ENCODE data around the gene KLHL25. TPM values are rescaled to one million over a fixed set of nuclear protein-coding genes. Genes with fewer than 3 reads are reported as not detected.

KLHL25 gene, protein sequence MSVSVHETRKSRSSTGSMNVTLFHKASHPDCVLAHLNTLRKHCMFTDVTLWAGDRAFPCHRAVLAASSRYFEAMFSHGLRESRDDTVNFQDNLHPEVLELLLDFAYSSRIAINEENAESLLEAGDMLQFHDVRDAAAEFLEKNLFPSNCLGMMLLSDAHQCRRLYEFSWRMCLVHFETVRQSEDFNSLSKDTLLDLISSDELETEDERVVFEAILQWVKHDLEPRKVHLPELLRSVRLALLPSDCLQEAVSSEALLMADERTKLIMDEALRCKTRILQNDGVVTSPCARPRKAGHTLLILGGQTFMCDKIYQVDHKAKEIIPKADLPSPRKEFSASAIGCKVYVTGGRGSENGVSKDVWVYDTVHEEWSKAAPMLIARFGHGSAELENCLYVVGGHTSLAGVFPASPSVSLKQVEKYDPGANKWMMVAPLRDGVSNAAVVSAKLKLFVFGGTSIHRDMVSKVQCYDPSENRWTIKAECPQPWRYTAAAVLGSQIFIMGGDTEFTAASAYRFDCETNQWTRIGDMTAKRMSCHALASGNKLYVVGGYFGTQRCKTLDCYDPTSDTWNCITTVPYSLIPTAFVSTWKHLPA
- total RNA-seq (2021; ENCODE audit: unreplicated experiment) (7.0 TPM), Bru-seq, nascent RNA (percentile 59 among the genes with signal in this experiment), BruChase-seq, experiment 1, labeled RNA remaining after a 2-hour chase (percentile 71 among the genes with signal in this experiment), BruChase-seq, experiment 2, labeled RNA remaining after a 6-hour chase (percentile 63 among the genes with signal in this experiment)
- 8.4 TPM for polyA plus RNA-seq (2012; ENCODE audit: insufficient read length)
- long read RNA-seq, full-length matches to known transcripts = 10 of 17 reads
- long read RNA-seq, partial matches to known transcripts = 7 of 17 reads
- long read RNA-seq, other reads (novel, unspliced or antisense) = 0 of 17 reads

- in situ Hi-C loops (cut with HindIII; ENCODE audit: low pct_unique_long_range_greater_than_20kb, low sequenced_read_pairs) (no loop called here), intact Hi-C loops (cut with micrococcal nuclease; ENCODE audit: unreplicated experiment) (no loop called here)
- no peaks in the 10 kb centered on the region for H3K27me3 ChIP-seq (ENCODE audit: control insufficient read depth, insufficient read depth, low read length)
- no TSS peak for BruUV-seq (replicated peaks)
- no peaks in the 10 kb centered on the region for H3K9me3 ChIP-seq (ENCODE audit: control insufficient read depth, insufficient read depth, low read depth, low read length)
- ATAC-seq (peak; percentile 98), DNase-seq (ENCODE audit: low read depth, low spot score) (peak; percentile 45)
- CTCF ChIA-PET = no interaction called here
- H3K4me1 ChIP-seq (ENCODE audit: control insufficient read depth, insufficient read depth, low read length) = peaks cover 17% of the 10 kb centered on the region
- POLR2A ChIA-PET = no interaction called here
- no peaks in the 10 kb centered on the region; the same call in 1 of the 2 replicates for H3K36me3 ChIP-seq (ENCODE audit: control insufficient read depth, insufficient read depth, low read length)
- TF ChIP-seq TCF7L2 (IDR thresholded peaks at IDR 0.05; ENCODE audit: low read depth, low read length) = no peak
- TF ChIP-seq, protein P1, sequence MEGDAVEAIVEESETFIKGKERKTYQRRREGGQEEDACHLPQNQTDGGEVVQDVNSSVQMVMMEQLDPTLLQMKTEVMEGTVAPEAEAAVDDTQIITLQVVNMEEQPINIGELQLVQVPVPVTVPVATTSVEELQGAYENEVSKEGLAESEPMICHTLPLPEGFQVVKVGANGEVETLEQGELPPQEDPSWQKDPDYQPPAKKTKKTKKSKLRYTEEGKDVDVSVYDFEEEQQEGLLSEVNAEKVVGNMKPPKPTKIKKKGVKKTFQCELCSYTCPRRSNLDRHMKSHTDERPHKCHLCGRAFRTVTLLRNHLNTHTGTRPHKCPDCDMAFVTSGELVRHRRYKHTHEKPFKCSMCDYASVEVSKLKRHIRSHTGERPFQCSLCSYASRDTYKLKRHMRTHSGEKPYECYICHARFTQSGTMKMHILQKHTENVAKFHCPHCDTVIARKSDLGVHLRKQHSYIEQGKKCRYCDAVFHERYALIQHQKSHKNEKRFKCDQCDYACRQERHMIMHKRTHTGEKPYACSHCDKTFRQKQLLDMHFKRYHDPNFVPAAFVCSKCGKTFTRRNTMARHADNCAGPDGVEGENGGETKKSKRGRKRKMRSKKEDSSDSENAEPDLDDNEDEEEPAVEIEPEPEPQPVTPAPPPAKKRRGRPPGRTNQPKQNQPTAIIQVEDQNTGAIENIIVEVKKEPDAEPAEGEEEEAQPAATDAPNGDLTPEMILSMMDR (IDR thresholded peaks at IDR 0.05) = no peak
- TF ChIP-seq POLR2AphosphoS5 (IDR thresholded peaks at IDR 0.05; ENCODE audit: low read depth, low read length) = peak; percentile 58; the same call in 1 of the 2 replicates
- no peak for TF ChIP-seq REST (IDR thresholded peaks at IDR 0.05; ENCODE audit: insufficient read depth in 1 of 2, low read depth in 2 of 2, low read length in 1 of 2)
- 0 out of 2 replicates have a peak, but pooled peaks have one; percentile 42 for TF ChIP-seq SIN3A (IDR thresholded peaks at IDR 0.05; ENCODE audit: borderline replicate concordance, insufficient read depth, low read depth, low read length)
- peak within 1 kb of the TSS; percentile 84 for H3K27ac ChIP-seq (ENCODE audit: low read length)
- peak within 1 kb of the TSS; percentile 77 to 87 for H3K4me3 ChIP-seq (ENCODE audit: low read depth in 2 of 2, low read length in 2 of 2)
Measured at GRCh38 chr15:85794598-85795336, at the start of gene KLHL25. TSS of gene KLHL25 (minus strand) at chr15:85794925. CDS start at chr15:85769810, 25,115 bp downstream.

- no peak for DNase-seq (ENCODE audit: low read depth, low spot score)
- ChIA-PET POLR2A (no interaction called here), CTCF (interaction anchor here (0.6 to 1.1 kb wide), 5 partner anchors 38 to 363 kb away, joined by 3 to 8 read pairs (median 6); no protein-coding TSS in a partner anchor)
- H3K9me3 ChIP-seq (ENCODE audit: control insufficient read depth, insufficient read depth, low read depth, low read length) = no peaks in the 10 kb centered on the region
- intact Hi-C loops (cut with micrococcal nuclease; ENCODE audit: unreplicated experiment) (loop anchor here (1.0 kb wide), 2 partner anchors 38 to 110 kb away; no protein-coding TSS in a partner anchor), in situ Hi-C loops (cut with HindIII; ENCODE audit: low pct_unique_long_range_greater_than_20kb, low sequenced_read_pairs) (no loop called here)
- TF ChIP-seq REST (IDR thresholded peaks at IDR 0.05; ENCODE audit: insufficient read depth in 1 of 2, low read depth in 2 of 2, low read length in 1 of 2) = no peak
- TF ChIP-seq, protein P1 (IDR thresholded peaks at IDR 0.05) = peak; percentile 76; the same call in 1 of the 2 replicates
- 0 out of 2 replicates have a peak, but pooled peaks cover 2% of the 10 kb centered on the region for H3K27me3 ChIP-seq (ENCODE audit: control insufficient read depth, insufficient read depth, low read length)
- H3K4me1 ChIP-seq (ENCODE audit: control insufficient read depth, insufficient read depth, low read length) = peaks cover 8% of the 10 kb centered on the region
- H3K27ac ChIP-seq (ENCODE audit: low read length) = no peak overlapping the region
- peak overlapping the region in 1 of 2 experiments; percentile 26; a peak in 3 of 4 replicates for H3K4me3 ChIP-seq (ENCODE audit: low read depth in 2 of 2, low read length in 2 of 2)
- no peaks in the 10 kb centered on the region for H3K36me3 ChIP-seq (ENCODE audit: control insufficient read depth, insufficient read depth, low read length)
- ATAC-seq = no peak
- BruUV-seq (replicated peaks) = no TSS peak
Measured at GRCh38 chr15:85840802-85841152, 46.1 kb upstream of the KLHL25 start.
